Ovary (tissue), 9 donors: ENCODE results near the gene LUZP2. TPM values are rescaled to one million over a fixed set of nuclear protein-coding genes. Genes with fewer than 3 reads are reported as not detected.

Experiments used
- DNase-seq, 5 donors: peaks; one replicate each; pipeline ENCODE4 v3.0.0-alpha.2; 2019 to 2020
- H3K27ac ChIP-seq, 2 donors: fragments of 200-600 bp; one replicate each; pipeline versions ENCODE4 v1.5.1 to v1.8.0; 2019 to 2022
- H3K27me3 ChIP-seq: fragments of 200-600 bp; one replicate; pipeline ENCODE4 v1.8.0; 2022
- H3K36me3 ChIP-seq: fragments of 200-600 bp; sonication (generic); one replicate; pipeline ENCODE4 v1.5.1; 2019
- H3K4me1 ChIP-seq: one replicate; pipeline ENCODE4 v1.8.1; 2013; ENCODE audit warnings: mild to moderate bottlenecking, moderate library complexity; ENCODE audit not compliant: insufficient read depth
- H3K4me3 ChIP-seq: fragments of 200-600 bp; sonication (generic); one replicate; pipeline ENCODE4 v1.5.1; 2017
- H3K9me3 ChIP-seq, 2 donors: fragments of 200-600 bp in 1 of 2; sonication (generic) in 1 of 2; one replicate each; pipeline versions ENCODE4 v1.5.1 to v1.8.1; 2013 to 2019; ENCODE audit warnings: mild to moderate bottlenecking in 1 of 2, moderate library complexity in 1 of 2
- CTCF ChIP-seq, 3 donors: fragments of 450-650 bp in 2 of 3; fragments of 200-600 bp in 1 of 3; IDR thresholded peaks; one replicate each; pipeline versions ENCODE4 v1.5.1 to v1.8.0; 2016 to 2022; ENCODE audit warnings: antibody characterized with exemption in 3 of 3, mild to moderate bottlenecking in 1 of 3
- EP300 ChIP-seq: sonication (generic); formaldehyde crosslinking; IDR thresholded peaks from one replicate; pipeline ENCODE4 v1.6.1; 2017; ENCODE audit warnings: antibody characterized with exemption
- POLR2A ChIP-seq: fragments of 450-650 bp; IDR thresholded peaks from one replicate; pipeline ENCODE4 v1.6.1; 2017; ENCODE audit warnings: antibody characterized with exemption, mild to moderate bottlenecking, moderate library complexity
- WGBS, 3 donors: extraction: QIAGEN DNeasy Blood & Tissue Kit in 1 of 3; methylation state at CpG; one replicate each; pipeline versions ENCODE4 v1.1.5 to v1.1.7; 2013 to 2017; 5-methylcytosine and 5-hydroxymethylcytosine counted together
- intact Hi-C, 4 donors: fragments of 100-400 bp; cut with DNase I; formaldehyde crosslinking; loops; one replicate each; pipeline versions ENCODE4 v1.11.0 to v1.15.1; 2022 to 2023
- polyA plus RNA-seq, 2 donors: library from polyadenylated mRNA; stranded (reverse); fragments of 200-250 nt in 1 of 2; fragments of 350-450 nt in 1 of 2; fragmentation: Illumina TruSeq in 1 of 2; extraction: RNeasy Lipid Tissue Mini Kit (QIAGEN cat#74804) in 1 of 2; gene quantifications; one replicate each; pipeline ENCODE4 v1.2.3, GENCODE V29; 2013 to 2014
- total RNA-seq, 7 donors: library from RNA; depleted of rRNA in 2 of 7; stranded (reverse); fragments of >200 nt in 2 of 7; fragmentation: NEBNext Ultra II Directional in 3 of 7; extraction: Animal tissue kit (Norgen Biotek cat#: 25700) in 3 of 7; gene quantifications; one replicate each; pipeline versions ENCODE4 v1.1.0 to v1.2.4, GENCODE V29; 2016 to 2023
- donor health status: DM: no; HTN: no; CAD: no; lungs with moderate emphysema.
- donor health status: DM: no; HTN: no; CAD: no.
- donor health status: Bipolar disorder and iron deficiency.
- donor health status: DM: yes; HTN: yes; CAD: no.
- donor health status: DM: no; HTN: no; CAD: no.
- donor health status: DM: yes; HTN: yes; CAD: no.

Gene LUZP2
- total and polyA plus RNA-seq, 9 donors = 0.04 to 0.23 (median 0.07) TPM; not detected in 6

GRCh38 chr11:25065746-25066145 lies 568.9 kb downstream of the LUZP2 start:
- no peak overlapping the region for H3K27ac ChIP-seq
- DNase-seq = no peak
- no peaks in the 10 kb centered on the region for H3K9me3 ChIP-seq
- 7 to 27% (median 18%) methylated on average over 1 of the region's 1 CpG for WGBS, 3 donors
- no peak overlapping the region for H3K4me3 ChIP-seq
- intact Hi-C loops = no loop called here
- no peaks in the 10 kb centered on the region for H3K4me1 ChIP-seq
- TF ChIP-seq EP300 (no peak), CTCF (IDR thresholded peaks at IDR 0.05) (no peak), POLR2A (no peak)
- no peaks in the 10 kb centered on the region for H3K36me3 ChIP-seq
- no peaks in the 10 kb centered on the region for H3K27me3 ChIP-seq

GRCh38 chr11:25066706-25067105 lies 569.9 kb downstream of the LUZP2 start:
- no peak for DNase-seq
- WGBS, 3 donors = 23 to 27% (median 26%) methylated on average over 2 of the region's 2 CpGs
- no peak for TF ChIP-seq EP300
- TF ChIP-seq POLR2A = no peak
- no peak for TF ChIP-seq CTCF (IDR thresholded peaks at IDR 0.05)
- Histone ChIP-seq H3K27me3 (no peaks in the 10 kb centered on the region), H3K4me3 (no peak overlapping the region), H3K36me3 (no peaks in the 10 kb centered on the region), H3K27ac (no peak overlapping the region), H3K9me3 (no peaks in the 10 kb centered on the region), H3K4me1 (no peaks in the 10 kb centered on the region)
- intact Hi-C loops = no loop called here

GRCh38 chr11:25068451-25068850 lies 571.6 kb downstream of the LUZP2 start:
- Histone ChIP-seq H3K27ac (no peak overlapping the region), H3K36me3 (no peaks in the 10 kb centered on the region), H3K27me3 (no peaks in the 10 kb centered on the region), H3K9me3 (no peaks in the 10 kb centered on the region), H3K4me3 (no peak overlapping the region), H3K4me1 (no peaks in the 10 kb centered on the region)
- intact Hi-C loops = no loop called here
- 84 to 93% (median 85%) methylated on average over 4 of the region's 4 CpGs for WGBS, 3 donors
- no peak for DNase-seq
- no peak for TF ChIP-seq POLR2A
- no peak for TF ChIP-seq CTCF (IDR thresholded peaks at IDR 0.05)

- Histone ChIP-seq H3K9me3 (no peaks in the 10 kb centered on the region), H3K36me3 (no peaks in the 10 kb centered on the region), H3K4me3 (no peak overlapping the region), H3K27me3 (no peaks in the 10 kb centered on the region), H3K27ac (no peak overlapping the region), H3K4me1 (no peaks in the 10 kb centered on the region)
- no peak for TF ChIP-seq CTCF (IDR thresholded peaks at IDR 0.05)
- no peak for TF ChIP-seq EP300
- no peak for TF ChIP-seq POLR2A
- DNase-seq = no peak
- 88 to 94% (median 93%) methylated on average over 6 of the region's 6 CpGs for WGBS, 3 donors
- intact Hi-C loops = no loop called here
Observed at GRCh38 chr11:25094085-25094802, 597.4 kb downstream of the LUZP2 start.
